LoVo (cell line): Measurements from ENCODE around the gene GGT5.
"Not testable (repeated sequence)": the region's sequence is repeated elsewhere in the genome, so short reads cannot be mapped to it uniquely, and the experiment has no call there.

Experiments
- DNase-seq: peaks from one replicate; pipeline ENCODE4 v3.0.0-alpha.2; 2016; ENCODE audit warnings: low spot score

GGT5 gene, protein sequence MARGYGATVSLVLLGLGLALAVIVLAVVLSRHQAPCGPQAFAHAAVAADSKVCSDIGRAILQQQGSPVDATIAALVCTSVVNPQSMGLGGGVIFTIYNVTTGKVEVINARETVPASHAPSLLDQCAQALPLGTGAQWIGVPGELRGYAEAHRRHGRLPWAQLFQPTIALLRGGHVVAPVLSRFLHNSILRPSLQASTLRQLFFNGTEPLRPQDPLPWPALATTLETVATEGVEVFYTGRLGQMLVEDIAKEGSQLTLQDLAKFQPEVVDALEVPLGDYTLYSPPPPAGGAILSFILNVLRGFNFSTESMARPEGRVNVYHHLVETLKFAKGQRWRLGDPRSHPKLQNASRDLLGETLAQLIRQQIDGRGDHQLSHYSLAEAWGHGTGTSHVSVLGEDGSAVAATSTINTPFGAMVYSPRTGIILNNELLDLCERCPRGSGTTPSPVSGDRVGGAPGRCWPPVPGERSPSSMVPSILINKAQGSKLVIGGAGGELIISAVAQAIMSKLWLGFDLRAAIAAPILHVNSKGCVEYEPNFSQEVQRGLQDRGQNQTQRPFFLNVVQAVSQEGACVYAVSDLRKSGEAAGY

DNA sequence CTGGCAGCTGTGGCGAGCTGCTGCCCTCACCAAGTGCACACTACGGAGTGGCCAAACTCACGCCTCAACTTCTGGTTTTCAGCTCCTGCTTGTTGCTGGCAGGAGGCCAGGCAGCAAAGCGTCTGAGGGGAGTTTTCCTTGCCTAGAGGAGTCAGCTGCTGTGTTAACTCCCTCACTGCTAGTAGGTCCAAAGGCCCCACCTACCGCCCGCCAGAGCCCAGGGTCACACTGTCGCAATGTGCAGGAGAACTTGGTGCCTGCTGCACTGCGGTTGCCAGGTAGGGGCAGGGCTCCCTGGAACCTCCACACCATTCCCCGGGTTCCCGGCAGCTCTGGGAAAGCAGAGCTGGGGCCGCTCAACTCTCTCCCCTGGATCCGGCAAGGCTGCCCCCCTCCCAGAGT is at the start of gene GGT5:
Gene GGT5 (minus strand): TSS at position 53 of the 402 bp plus-strand sequence. CDS start 357 bp downstream, outside the sequence.
- DNase-seq, result not testable (repeated sequence)

- DNase-seq, result not testable (repeated sequence)
These were observed 47.4 kb upstream of the GGT5 start for GRCh38 chr22:24292202-24292830.

GRCh38 chr22:24291515-24292201 is 46.8 kb upstream of the GGT5 start:
- DNase-seq, result no peak

DNA sequence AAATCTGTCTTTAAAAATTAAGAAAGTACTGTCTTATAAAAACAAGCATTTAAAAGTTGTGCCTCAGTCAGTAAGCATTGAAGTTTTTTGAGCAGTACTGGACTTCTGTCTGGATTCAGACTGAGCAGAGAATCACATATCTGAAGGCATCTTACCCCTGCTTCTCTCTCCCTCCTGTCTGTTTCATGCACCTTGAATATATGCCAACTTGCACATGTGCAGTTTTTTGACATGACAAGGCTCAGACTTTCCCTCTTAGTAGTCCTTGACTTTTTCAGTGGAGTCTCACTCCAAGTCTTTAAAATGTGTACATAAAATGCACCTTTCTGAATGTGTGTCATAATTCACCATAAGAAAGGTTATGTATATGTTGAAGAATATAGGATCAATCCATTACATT is 45.6 kb upstream of the GGT5 start:
- DNase-seq, result no peak

DNA sequence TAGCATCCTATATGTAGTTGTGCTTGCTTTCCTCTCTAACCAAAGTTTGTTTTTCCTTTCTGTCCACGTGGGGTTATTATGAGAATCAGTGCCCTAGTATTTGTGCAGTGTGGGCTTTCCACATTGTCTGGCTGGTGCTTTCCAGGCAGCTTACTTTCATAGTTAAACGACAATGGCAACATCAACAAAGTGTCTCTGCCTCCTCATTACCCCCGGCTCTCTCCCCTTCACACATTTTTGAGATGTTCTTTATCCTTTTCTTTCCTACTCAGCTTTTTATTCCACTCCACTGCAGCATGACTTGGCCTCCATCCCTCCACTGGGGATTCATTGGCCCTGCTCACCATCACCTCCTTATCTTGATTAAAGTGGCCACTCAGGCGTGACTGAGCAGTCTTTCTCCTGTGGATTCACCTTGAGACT is 44.9 kb upstream of the GGT5 start:
- DNase-seq, result no peak

- DNase-seq, result no peak
These were observed 44.2 kb upstream of the GGT5 start for GRCh38 chr22:24289114-24289513.

GRCh38 chr22:24287801-24288200 is 42.9 kb upstream of the GGT5 start:
- DNase-seq, result not testable (repeated sequence)

DNA sequence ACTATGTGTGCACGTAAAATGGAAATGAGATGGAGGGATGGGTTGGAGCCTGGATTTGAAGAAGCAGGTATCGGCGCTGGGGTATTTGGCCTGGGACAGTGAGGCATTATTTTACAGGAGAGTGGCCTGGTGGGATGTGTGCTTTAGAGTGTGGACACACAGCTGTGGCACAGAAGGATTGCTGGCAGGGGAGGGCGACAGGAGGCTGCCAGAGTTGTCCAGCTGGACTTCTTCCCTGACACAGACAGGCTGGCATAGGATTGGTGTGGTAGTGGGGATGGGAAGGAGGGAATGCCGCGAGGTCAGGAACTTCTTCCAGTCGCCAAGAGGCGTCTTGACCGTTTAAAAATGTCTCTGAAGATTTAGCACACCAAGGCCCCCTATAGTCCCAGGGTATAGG is 42.3 kb upstream of the GGT5 start:
- DNase-seq, result not testable (repeated sequence)

DNA sequence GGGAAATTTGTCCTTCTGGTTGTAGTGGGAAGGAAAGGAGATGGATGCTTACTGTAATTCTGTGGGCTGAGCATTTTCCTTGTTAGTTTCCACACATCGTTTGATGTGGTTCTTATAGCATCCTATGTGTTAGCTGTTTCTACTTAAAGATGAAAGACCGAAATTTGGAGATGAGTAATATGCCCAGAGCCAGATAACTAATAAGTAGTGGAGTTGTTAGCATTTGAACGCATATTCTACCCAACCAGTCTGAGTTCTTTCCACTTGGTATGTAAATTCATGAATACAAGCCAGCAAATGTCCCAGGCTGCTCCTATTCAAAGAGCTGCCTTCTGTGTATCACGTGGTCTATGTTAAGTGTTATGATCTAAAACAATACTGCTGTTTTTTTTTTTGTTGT is 40.4 kb upstream of the GGT5 start:
- no peak for DNase-seq

- no peak for DNase-seq
These were observed 39.9 kb upstream of the GGT5 start for GRCh38 chr22:24284747-24285203.

DNA sequence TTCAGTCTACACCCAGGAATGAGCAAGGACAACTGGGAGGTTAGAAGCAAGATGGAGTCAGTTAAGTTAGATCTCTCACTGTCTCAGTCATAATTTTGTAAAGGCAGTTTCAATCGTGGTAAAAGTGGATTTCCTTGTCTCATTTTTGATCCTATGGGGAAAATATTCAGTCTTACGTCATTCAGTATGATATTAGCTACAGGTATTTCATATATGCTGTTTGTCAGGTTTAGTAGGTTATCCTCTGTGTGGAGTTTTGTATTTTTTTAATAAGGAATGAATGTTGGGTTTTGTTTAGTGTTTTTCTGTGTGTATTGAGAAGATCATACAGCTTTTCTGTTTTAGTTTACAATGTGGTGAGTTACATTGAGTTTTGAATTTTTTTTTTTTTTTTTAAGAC is 37.5 kb upstream of the GGT5 start:
- DNase-seq, result no peak

- not testable (repeated sequence) for DNase-seq
These were observed 35.5 kb upstream of the GGT5 start for GRCh38 chr22:24280363-24280762.

DNA sequence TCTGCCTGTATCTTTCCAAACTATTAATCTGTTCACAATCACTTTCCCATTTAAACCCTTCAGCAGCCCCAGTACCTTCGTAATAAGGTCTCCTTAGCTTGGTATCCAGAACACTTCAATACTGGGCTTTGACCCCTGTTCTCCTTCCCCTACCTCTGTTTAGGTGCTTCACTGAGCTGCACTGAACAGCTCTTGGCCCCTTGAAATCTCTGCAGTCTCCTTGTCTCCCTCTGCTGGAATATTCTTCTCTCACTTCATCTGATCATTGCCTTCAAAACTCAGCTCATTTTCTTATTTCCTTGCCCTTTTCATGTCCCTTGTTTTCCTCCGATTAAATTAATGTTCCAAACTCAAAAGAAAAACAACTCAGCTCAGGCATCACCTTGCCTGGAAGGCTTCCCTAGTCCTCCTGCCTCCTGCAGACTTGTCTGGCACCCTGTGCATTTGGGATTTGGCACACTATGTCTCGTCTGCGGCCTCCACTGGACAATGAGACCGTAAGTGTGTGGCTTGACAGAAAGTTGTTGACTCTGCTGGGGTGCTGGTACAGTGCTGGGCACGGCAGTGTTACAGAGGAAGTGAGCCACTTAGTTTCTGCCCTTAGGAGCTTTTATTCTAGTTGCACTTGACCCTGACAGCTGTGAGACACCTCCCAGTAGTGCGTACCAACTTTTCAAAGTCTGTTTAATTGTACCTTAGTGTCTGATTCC is 30.0 kb upstream of the GGT5 start:
- not testable (repeated sequence) for DNase-seq

- DNase-seq, result not testable (repeated sequence)
These were observed 29.0 kb upstream of the GGT5 start for GRCh38 chr22:24273906-24274305.

- not testable (repeated sequence) for DNase-seq
These were observed 28.1 kb upstream of the GGT5 start for GRCh38 chr22:24273031-24273430.

DNA sequence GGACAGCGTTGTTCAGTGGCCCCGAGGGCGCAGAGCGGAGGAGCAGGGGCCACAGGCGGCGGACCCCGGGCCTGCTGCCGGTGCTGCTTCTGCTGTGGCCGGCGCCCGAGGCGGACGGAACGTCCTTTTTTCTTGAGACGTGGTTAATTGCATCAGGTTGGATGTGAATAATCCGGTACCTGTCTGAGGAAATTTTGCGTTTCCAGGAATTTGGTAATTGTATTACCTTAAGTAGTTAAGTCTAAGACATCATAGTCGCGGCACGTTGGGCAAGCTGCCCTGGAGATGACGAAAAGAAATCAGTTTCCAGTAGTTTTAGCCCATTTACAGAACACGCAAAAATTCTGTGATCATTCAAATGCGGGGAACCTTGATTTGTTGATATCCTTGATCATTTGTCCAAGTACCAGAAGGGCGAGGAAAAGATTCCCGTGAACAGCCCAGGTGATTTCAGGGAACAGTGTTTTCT is 26.5 kb upstream of the GGT5 start:
- no peak for DNase-seq

- peak; percentile 95 for DNase-seq
These were observed 25.9 kb upstream of the GGT5 start, which contains the start of gene SPECC1L for GRCh38 chr22:24270556-24271385. TSS of gene SPECC1L (plus strand) at chr22:24270831. CDS start at chr22:24302232, 31,401 bp downstream.

- not testable (repeated sequence) for DNase-seq
These were observed 21.6 kb upstream of the GGT5 start for GRCh38 chr22:24266495-24266894.

GRCh38 chr22:24265734-24266133 is 20.9 kb upstream of the GGT5 start:
- DNase-seq, result no peak

DNA sequence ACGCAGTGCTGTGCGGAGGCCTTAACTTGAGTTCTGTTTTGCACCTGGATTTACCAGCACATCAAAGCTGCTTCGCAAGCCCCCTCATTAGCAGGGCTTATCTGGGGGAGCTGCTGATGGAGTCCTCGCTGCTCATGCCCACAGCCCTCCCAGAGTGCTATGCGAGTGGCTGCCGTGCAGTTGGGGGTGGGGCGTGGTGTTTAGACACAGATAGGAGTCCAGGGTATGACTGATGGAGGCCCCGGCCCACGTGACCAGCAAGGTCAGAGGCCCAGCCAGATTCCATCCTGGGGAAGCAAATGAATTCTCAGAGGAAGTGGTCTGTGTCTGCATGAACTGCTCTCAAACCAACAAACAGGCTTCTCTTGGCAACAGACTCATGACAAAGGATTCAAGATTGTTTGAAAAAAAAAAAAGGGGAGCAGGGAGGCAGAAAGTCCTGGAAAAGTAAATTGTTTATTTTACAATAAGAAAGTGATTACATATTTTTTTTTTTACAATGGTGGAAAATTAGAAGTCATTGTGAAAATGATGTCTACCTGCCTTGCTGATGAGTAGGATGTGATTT is 19.5 kb upstream of the GGT5 start:
- not testable (repeated sequence) for DNase-seq
